Loucy (cell line): ENCODE measurements around the gene DGKI.

ENCODE experiments used
- H2AFZ ChIP-seq: fragments of 200-600 bp; sonication (generic); 2 replicates; pipeline ENCODE4 v1.6.0; 2016; ENCODE audit warnings: antibody characterized with exemption, mild to moderate bottlenecking, low read length, moderate library complexity
- H3F3A ChIP-seq: fragments of 200-600 bp; 2 replicates; pipeline ENCODE4 v1.6.0; 2016; ENCODE audit warnings: antibody characterized with exemption, low read depth, mild to moderate bottlenecking
- H3K27me3 ChIP-seq: fragments of 200-600 bp; sonication (generic); 2 replicates; pipeline ENCODE4 v1.6.1; 2014; ENCODE audit warnings: low read length, mild to moderate bottlenecking; ENCODE audit not compliant: insufficient read depth, poor library complexity, severe bottlenecking
- H3K36me3 ChIP-seq: fragments of 200-600 bp; sonication (generic); 2 replicates; pipeline ENCODE4 v1.6.1; 2016; ENCODE audit warnings: low read length; ENCODE audit not compliant: insufficient read depth
- H3K4me1 ChIP-seq: fragments of 200-600 bp; sonication (generic); 2 replicates; pipeline ENCODE4 v1.5.1; 2014; ENCODE audit warnings: low read length, mild to moderate bottlenecking; ENCODE audit not compliant: insufficient read depth, poor library complexity, severe bottlenecking
- H3K4me2 ChIP-seq: fragments of 200-600 bp; sonication (generic); 2 replicates; pipeline ENCODE4 v1.6.0; 2014; ENCODE audit warnings: antibody characterized with exemption, low read length, low read depth, mild to moderate bottlenecking; ENCODE audit not compliant: poor library complexity, severe bottlenecking
- H3K4me3 ChIP-seq: fragments of 200-600 bp; sonication (generic); 2 replicates; pipeline ENCODE4 v1.5.1; 2014; ENCODE audit warnings: low read length, mild to moderate bottlenecking, mixed read lengths; ENCODE audit not compliant: poor library complexity, severe bottlenecking
- H3K79me2 ChIP-seq: fragments of 200-600 bp; sonication (generic); 2 replicates; pipeline ENCODE4 v1.6.1; 2014; ENCODE audit warnings: low read length; ENCODE audit not compliant: insufficient read depth
- H3K9ac ChIP-seq: fragments of 200-600 bp; sonication (generic); 2 replicates; pipeline ENCODE4 v1.6.0; 2014; ENCODE audit warnings: mild to moderate bottlenecking, low read depth, low read length, moderate library complexity; ENCODE audit not compliant: poor library complexity, severe bottlenecking
- H3K9me2 ChIP-seq: fragments of 200-600 bp; sonication (generic); replicated peaks from 2 replicates; pipeline ENCODE4 v1.6.1; 2016; ENCODE audit warnings: low read depth, low read length, mixed read lengths
- H3K9me3 ChIP-seq: fragments of 200-600 bp; sonication (generic); 2 replicates; pipeline ENCODE4 v1.6.1; 2014; ENCODE audit warnings: mild to moderate bottlenecking, antibody characterized with exemption, low read length, low read depth; ENCODE audit not compliant: insufficient read depth
- H4K20me1 ChIP-seq: fragments of 200-600 bp; sonication (generic); 2 replicates; pipeline ENCODE4 v1.6.0; 2014; ENCODE audit warnings: antibody characterized with exemption, low read length, mild to moderate bottlenecking; ENCODE audit not compliant: insufficient read depth, poor library complexity, severe bottlenecking
- CTCF ChIP-seq: fragments of 200-600 bp; sonication (generic); conservative IDR thresholded peaks from 2 replicates; pipeline ENCODE4 v1.5.1; 2014; ENCODE audit warnings: mild to moderate bottlenecking, antibody characterized with exemption, low read length
- EZH2phosphoT487 ChIP-seq: fragments of 200-600 bp; IDR thresholded peaks from 2 replicates; pipeline ENCODE4 v1.6.1; 2018; ENCODE audit warnings: antibody characterized with exemption, mild to moderate bottlenecking, moderate library complexity, borderline replicate concordance

The DGKI gene

GRCh38 chr7:137345799-137346449, 500.9 kb downstream of the DGKI start:
- no peaks in the 10 kb centered on the region for H3K9me2 ChIP-seq
- no peaks in the 10 kb centered on the region for H3K79me2 ChIP-seq
- TF ChIP-seq CTCF (no peak), EZH2phosphoT487 (no peak)
- no peaks in the 10 kb centered on the region for H3K36me3 ChIP-seq
- no peak overlapping the region for H3K4me2 ChIP-seq
- no peaks in the 10 kb centered on the region for H3K27me3 ChIP-seq
- no peak overlapping the region for H3K9ac ChIP-seq
- no peak overlapping the region for H2AFZ ChIP-seq
- H3K4me1 ChIP-seq, result no peaks in the 10 kb centered on the region
- H4K20me1 ChIP-seq, result no peaks in the 10 kb centered on the region
- H3K4me3 ChIP-seq, result no peak overlapping the region
- no peaks in the 10 kb centered on the region for H3F3A ChIP-seq
- H3K9me3 ChIP-seq, result 0 out of 2 replicates have a peak, but pooled peaks cover 3% of the 10 kb centered on the region

- H3K4me1 ChIP-seq, result no peaks in the 10 kb centered on the region
- H3K9me2 ChIP-seq, result no peaks in the 10 kb centered on the region
- TF ChIP-seq CTCF, result no peak
- no peak for TF ChIP-seq EZH2phosphoT487
- no peak within 1 kb of the TSS for H3K4me3 ChIP-seq
- H3K79me2 ChIP-seq, result no peaks in the 10 kb centered on the region
- no peaks in the 10 kb centered on the region for H3F3A ChIP-seq
- H3K4me2 ChIP-seq, result no peak within 1 kb of the TSS
- no peaks in the 10 kb centered on the region for H3K36me3 ChIP-seq
- no peak within 1 kb of the TSS for H2AFZ ChIP-seq
- H3K9me3 ChIP-seq, result 0 out of 2 replicates have a peak, but pooled peaks cover 3% of the 10 kb centered on the region
- no peaks in the 10 kb centered on the region for H4K20me1 ChIP-seq
- no peak within 1 kb of the TSS for H3K9ac ChIP-seq
- H3K27me3 ChIP-seq, result no peaks in the 10 kb centered on the region
These were observed 503.4 kb downstream of the DGKI start, which contains the start of gene PTN for GRCh38 chr7:137343281-137343841. Gene PTN, minus strand, starts transcription at chr7:137343733. Its CDS starts 88,760 bp downstream, at chr7:137254973.

GRCh38 chr7:137342828-137343261, 503.9 kb downstream of the DGKI start:
- Histone ChIP-seq H3K79me2 (no peaks in the 10 kb centered on the region), H3K4me1 (no peaks in the 10 kb centered on the region), H4K20me1 (no peaks in the 10 kb centered on the region), H3F3A (no peaks in the 10 kb centered on the region), H3K36me3 (no peaks in the 10 kb centered on the region), H3K27me3 (no peaks in the 10 kb centered on the region), H3K4me3 (no peak overlapping the region), H3K9me2 (no peaks in the 10 kb centered on the region), H3K4me2 (no peak overlapping the region), H3K9me3 (0 out of 2 replicates have a peak, but pooled peaks cover 3% of the 10 kb centered on the region), H3K9ac (no peak overlapping the region), H2AFZ (no peak overlapping the region)
- TF ChIP-seq EZH2phosphoT487 (no peak), CTCF (no peak)
